ENCODE measurements around the gene PEX5L. TPM values are rescaled to one million over a fixed set of nuclear protein-coding genes. Genes with fewer than 3 reads are reported as not detected.

The PEX5L gene
- total RNA-seq, 2 donors from 2014 or later, result 0.86 to 1.9 TPM

GRCh38 chr3:179768080-179768479 lies 268.7 kb downstream of the PEX5L start:
- peaks cover 22% of the 10 kb centered on the region for H3K4me1 Mint-ChIP-seq

GRCh38 chr3:179766416-179767133 lies 270.2 kb downstream of the PEX5L start:
- Mint-ChIP-seq H3K9me3 (no peaks in the 10 kb centered on the region), H3K36me3 (ENCODE audit: low read depth) (peaks cover 51% of the 10 kb centered on the region), H3K27ac (no peak overlapping the region), H3K27me3 (ENCODE audit: insufficient read depth) (no peaks in the 10 kb centered on the region), H3K4me3 (no peak overlapping the region), H3K4me1 (peaks cover 11% of the 10 kb centered on the region)
- Histone ChIP-seq H3K27ac (ENCODE audit: low read depth, low read length) (no peak overlapping the region), H3K4me1 (ENCODE audit: control insufficient read depth, insufficient read depth, low read length) (no peaks in the 10 kb centered on the region), H3K9ac (ENCODE audit: extremely low read depth, low read length, poor library complexity, severe bottlenecking) (no peak overlapping the region), H3K4me3 (ENCODE audit: low read length) (no peak overlapping the region), H3K27me3 (ENCODE audit: control insufficient read depth, insufficient read depth, low read length, poor library complexity, severe bottlenecking) (no peaks in the 10 kb centered on the region), H3K9me3 (ENCODE audit: control insufficient read depth, low read length) (no peaks in the 10 kb centered on the region), H3K36me3 (ENCODE audit: control insufficient read depth, insufficient read depth, low read length) (peaks cover 40% of the 10 kb centered on the region)
- DNase-seq, result no peak
- no peak for TF ChIP-seq CTCF (conservative IDR thresholded peaks at IDR 0.05)
- 91 to 92% methylated on average over 2 to 4 of the region's 4 CpGs for WGBS, 2 experiments (ENCODE audit: insufficient coverage in 1 of 2, insufficient read length in 1 of 2)

More at GRCh38 chr3:179768080-179768479, 268.7 kb downstream of the PEX5L start:
- no peak overlapping the region for H3K9ac ChIP-seq (ENCODE audit: extremely low read depth, low read length, poor library complexity, severe bottlenecking)
- H3K27me3 ChIP-seq (ENCODE audit: control insufficient read depth, insufficient read depth, low read length, poor library complexity, severe bottlenecking), result no peaks in the 10 kb centered on the region
- Mint-ChIP-seq H3K36me3 (ENCODE audit: low read depth) (peaks cover 47% of the 10 kb centered on the region), H3K4me3 (no peak overlapping the region), H3K27me3 (ENCODE audit: insufficient read depth) (no peaks in the 10 kb centered on the region), H3K27ac (no peak overlapping the region), H3K9me3 (no peaks in the 10 kb centered on the region)
- peak; percentile 82 for DNase-seq
- no peaks in the 10 kb centered on the region for H3K9me3 ChIP-seq (ENCODE audit: control insufficient read depth, low read length)
- H3K4me3 ChIP-seq (ENCODE audit: low read length), result no peak overlapping the region
- peaks cover 33% of the 10 kb centered on the region for H3K36me3 ChIP-seq (ENCODE audit: control insufficient read depth, insufficient read depth, low read length)
- peak; percentile 93 for TF ChIP-seq CTCF (conservative IDR thresholded peaks at IDR 0.05)
- no peak overlapping the region for H3K27ac ChIP-seq (ENCODE audit: low read depth, low read length)
- WGBS, 2 experiments (ENCODE audit: insufficient coverage in 1 of 2, insufficient read length in 1 of 2), result 60 to 65% methylated on average over 2 to 3 of the region's 3 CpGs
- no peaks in the 10 kb centered on the region for H3K4me1 ChIP-seq (ENCODE audit: control insufficient read depth, insufficient read depth, low read length)

GRCh38 chr3:179765396-179765795 lies 271.3 kb downstream of the PEX5L start:
- DNase-seq, result no peak
- H3K4me1 Mint-ChIP-seq, result peaks cover 3% of the 10 kb centered on the region
- H3K9me3 Mint-ChIP-seq, result no peaks in the 10 kb centered on the region
- Histone ChIP-seq H3K9me3 (ENCODE audit: control insufficient read depth, low read length) (no peaks in the 10 kb centered on the region), H3K27ac (ENCODE audit: low read depth, low read length) (no peak overlapping the region), H3K9ac (ENCODE audit: extremely low read depth, low read length, poor library complexity, severe bottlenecking) (no peak overlapping the region), H3K4me3 (ENCODE audit: low read length) (no peak overlapping the region), H3K27me3 (ENCODE audit: control insufficient read depth, insufficient read depth, low read length, poor library complexity, severe bottlenecking) (no peaks in the 10 kb centered on the region), H3K36me3 (ENCODE audit: control insufficient read depth, insufficient read depth, low read length) (peaks cover 35% of the 10 kb centered on the region), H3K4me1 (ENCODE audit: control insufficient read depth, insufficient read depth, low read length) (no peaks in the 10 kb centered on the region)
- H3K4me3 Mint-ChIP-seq, result no peak overlapping the region
- 79 to 90% methylated on average over 2 of the region's 2 CpGs for WGBS, 2 experiments (ENCODE audit: insufficient coverage in 1 of 2, insufficient read length in 1 of 2)
- no peak for TF ChIP-seq CTCF (conservative IDR thresholded peaks at IDR 0.05)
- no peak overlapping the region for H3K27ac Mint-ChIP-seq
- no peaks in the 10 kb centered on the region for H3K27me3 Mint-ChIP-seq (ENCODE audit: insufficient read depth)
- peaks cover 55% of the 10 kb centered on the region for H3K36me3 Mint-ChIP-seq (ENCODE audit: low read depth)

Data from endodermal cell (in vitro differentiated cells).